WI38 (cell line): ENCODE results near the gene XXYLT1.

Source experiments
- H3K4me3 ChIP-seq: 2 replicates; pipeline ENCODE4 v1.5.1; 2011; ENCODE audit warnings: low read depth, mild to moderate bottlenecking, control low read depth, low read length
- TF ChIP-seq, protein P1 (sequence below): IDR thresholded peaks from 2 replicates; pipeline ENCODE4 v1.5.1; 2012; ENCODE audit warnings: low read depth, mild to moderate bottlenecking, control low read depth, low read length

The XXYLT1 gene

DNA sequence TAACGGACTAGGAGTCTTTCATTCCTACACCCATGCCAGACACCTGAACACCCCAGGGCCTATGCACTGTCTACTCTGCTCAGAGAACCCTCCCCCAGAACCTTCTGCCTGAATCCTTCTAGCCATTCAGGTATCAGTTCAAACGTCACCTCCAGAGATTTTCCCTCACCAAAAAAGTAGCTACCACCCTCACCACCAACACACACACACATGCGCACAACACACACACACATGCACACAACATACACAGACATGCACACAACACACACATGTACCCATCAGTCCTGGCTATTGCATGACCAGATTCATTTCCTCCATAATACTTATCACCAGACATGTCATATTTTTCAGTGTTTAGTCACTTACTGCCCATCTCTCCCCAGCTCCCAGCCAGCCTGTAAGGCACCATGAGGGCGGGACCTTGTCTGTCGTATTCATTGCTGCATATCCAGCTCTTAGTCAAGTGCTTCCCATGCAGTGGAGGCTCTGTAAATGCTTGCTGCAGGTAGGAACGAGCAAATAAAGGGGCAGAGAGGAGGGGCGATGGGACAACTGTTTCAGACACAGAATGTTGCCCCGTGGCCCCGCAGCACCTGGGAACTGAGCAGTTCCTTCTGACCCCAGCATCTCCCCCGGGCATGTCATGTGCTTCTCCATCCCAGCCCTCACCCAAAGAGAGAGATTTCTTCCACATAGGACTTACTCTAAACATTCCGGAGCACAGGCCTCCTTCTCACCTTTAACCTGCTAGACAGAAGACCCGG is 29.2 kb downstream of the XXYLT1 start:
- TF ChIP-seq, protein P1, sequence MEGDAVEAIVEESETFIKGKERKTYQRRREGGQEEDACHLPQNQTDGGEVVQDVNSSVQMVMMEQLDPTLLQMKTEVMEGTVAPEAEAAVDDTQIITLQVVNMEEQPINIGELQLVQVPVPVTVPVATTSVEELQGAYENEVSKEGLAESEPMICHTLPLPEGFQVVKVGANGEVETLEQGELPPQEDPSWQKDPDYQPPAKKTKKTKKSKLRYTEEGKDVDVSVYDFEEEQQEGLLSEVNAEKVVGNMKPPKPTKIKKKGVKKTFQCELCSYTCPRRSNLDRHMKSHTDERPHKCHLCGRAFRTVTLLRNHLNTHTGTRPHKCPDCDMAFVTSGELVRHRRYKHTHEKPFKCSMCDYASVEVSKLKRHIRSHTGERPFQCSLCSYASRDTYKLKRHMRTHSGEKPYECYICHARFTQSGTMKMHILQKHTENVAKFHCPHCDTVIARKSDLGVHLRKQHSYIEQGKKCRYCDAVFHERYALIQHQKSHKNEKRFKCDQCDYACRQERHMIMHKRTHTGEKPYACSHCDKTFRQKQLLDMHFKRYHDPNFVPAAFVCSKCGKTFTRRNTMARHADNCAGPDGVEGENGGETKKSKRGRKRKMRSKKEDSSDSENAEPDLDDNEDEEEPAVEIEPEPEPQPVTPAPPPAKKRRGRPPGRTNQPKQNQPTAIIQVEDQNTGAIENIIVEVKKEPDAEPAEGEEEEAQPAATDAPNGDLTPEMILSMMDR, result no peak
- no peak overlapping the region for H3K4me3 ChIP-seq

DNA sequence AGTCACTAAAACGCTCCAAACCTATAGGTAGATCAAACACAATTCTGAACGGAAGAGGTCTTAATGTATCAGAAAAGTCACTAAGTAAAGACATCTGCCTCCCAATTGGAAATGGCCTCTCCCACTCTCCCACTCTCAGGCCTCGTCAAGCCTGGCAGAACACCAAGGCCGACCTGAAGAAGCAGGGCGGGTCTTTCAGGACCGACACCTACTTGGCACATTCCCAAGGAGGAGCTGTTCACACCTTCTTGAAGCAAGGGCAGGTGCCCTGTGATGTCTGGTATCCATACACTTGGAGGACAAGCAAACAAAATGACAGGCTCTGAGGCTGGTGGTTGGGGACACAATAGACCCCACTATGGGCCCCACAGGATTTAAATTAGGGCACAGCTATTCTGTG is 30.0 kb downstream of the XXYLT1 start:
- TF ChIP-seq, protein P1, result no peak
- H3K4me3 ChIP-seq, result no peak overlapping the region

DNA sequence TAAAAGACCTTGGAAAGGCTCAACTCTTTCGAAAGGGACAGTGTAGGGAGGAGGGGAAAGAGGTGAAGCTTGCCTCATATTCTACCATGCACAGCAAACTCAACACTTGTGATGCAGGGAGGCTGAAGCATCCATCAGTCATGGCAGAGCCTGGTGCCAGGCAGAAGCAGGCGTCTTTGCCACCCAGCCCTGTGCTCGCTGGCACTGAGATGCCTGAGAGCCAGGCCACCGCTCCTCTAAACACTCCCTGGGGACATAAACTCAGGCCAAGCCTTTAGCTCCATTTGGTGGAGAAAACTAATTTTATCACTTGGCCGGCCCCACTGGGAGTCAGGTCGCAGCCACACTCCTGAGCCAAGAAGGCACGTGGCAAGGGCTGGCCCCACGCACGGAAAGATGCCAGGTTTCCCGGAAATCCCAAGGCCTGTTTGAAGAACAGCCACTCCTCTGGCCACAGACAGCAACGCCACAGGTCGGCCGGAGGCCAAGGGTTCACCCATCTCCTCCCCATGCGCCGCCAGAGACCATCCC is 30.7 kb downstream of the XXYLT1 start:
- TF ChIP-seq, protein P1, result no peak
- H3K4me3 ChIP-seq, result no peak overlapping the region

DNA sequence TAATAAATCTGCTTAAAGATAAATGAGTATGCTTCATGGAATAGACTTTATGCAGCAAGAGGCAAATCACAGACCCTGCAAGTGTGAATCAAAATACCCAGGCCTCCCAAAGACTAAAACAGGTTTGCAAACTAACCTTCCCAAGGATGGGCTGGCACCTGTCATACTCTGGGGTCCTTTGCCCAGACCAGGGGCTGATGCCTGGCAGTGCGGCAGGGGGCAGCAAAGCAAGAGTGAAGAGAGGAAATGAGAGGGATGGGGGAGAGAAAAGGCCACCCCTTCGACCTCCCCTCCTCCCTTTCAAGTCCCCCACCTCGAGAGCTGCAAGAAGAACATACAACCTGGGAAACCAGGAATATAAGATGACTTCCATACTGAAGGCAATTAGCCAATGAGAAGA is 31.8 kb downstream of the XXYLT1 start:
- H3K4me3 ChIP-seq, result no peak overlapping the region
- TF ChIP-seq, protein P1, result no peak

DNA sequence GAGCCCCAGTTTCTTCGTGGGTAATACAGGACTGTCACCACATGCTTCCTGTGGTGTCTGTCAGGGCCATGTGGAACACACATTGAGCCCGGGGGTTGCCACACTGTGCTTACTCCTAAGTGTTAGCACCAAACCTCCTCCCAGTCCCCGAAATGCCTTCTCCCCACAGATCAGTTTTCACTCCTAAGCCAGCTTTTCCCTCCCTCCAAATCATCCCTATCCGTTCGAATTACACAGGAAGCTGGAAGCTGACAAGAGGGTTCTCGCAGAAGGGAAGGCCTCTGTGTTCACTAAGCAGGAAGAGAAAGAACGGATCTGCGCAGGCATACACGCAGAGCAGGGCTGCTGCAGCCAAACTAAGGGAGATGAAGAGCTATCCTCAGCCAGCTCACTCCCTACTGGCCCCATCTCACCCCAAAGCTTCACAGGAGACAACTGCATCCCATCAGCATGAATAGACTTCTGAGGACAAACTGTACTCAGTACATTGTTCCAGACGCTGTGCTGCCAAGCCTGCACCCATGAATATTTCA is 32.3 kb downstream of the XXYLT1 start:
- H3K4me3 ChIP-seq, result no peak overlapping the region
- TF ChIP-seq, protein P1, result no peak

DNA sequence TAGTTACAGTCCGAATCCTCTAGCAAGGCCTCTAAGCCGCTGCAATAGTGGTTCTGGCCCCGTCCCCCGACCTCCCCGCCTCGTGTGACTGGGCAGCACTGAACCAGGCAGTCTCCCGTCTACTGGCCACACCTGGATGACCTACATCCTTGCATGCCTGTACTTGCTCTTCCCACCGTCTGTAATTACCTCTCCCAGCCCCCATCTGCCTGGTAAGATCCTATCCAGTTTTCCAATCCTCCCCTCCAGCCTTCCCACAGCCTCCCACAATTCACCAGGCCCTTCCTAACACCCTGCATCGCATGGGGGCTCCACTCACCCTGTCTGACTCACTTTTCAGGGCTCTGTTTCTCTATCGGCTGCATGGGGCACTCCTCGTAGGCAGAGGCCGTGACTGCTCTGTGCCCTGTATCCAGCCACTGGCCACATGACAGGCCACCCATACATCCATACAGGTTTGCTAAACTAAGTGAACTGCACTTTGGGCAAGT is 32.8 kb downstream of the XXYLT1 start:
- H3K4me3 ChIP-seq, result no peak overlapping the region
- TF ChIP-seq, protein P1, result no peak
